ENCODE results near the gene HDAC9. TPM values are rescaled to one million over a fixed set of nuclear protein-coding genes. Genes with fewer than 3 reads are reported as not detected.

Gene HDAC9
- total and polyA plus RNA-seq, 12 donors, result 2.6 to 23.1 (median 7.5) TPM

DNA sequence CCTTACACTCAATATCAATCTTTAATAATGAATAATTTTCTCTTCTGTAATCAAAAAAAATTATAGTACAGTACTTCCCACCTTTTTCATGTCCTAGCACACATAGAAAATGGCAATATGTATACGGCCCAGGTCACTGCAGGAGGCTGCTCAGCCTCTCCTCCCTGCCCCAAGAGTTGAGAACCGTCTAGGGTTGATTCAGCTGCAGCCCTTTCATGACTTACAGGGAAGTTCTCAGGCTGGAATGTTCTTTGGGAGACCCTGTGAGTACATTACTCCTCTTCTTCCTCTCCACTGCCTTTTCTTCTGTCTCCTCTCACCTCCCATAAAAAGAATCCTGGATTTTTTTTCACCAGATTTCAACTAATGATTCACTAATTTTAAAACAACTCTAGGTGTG lies 180.0 kb downstream of the HDAC9 start:
- H3K9me3 ChIP-seq (replicated peaks in 1 of 3), result no peaks in the 10 kb centered on the region
- no peak overlapping the region for H3K27ac ChIP-seq
- WGBS, 4 donors, result 73 to 87% (median 74%) methylated on average over 2 of the region's 2 CpGs
- TF ChIP-seq, protein P1, sequence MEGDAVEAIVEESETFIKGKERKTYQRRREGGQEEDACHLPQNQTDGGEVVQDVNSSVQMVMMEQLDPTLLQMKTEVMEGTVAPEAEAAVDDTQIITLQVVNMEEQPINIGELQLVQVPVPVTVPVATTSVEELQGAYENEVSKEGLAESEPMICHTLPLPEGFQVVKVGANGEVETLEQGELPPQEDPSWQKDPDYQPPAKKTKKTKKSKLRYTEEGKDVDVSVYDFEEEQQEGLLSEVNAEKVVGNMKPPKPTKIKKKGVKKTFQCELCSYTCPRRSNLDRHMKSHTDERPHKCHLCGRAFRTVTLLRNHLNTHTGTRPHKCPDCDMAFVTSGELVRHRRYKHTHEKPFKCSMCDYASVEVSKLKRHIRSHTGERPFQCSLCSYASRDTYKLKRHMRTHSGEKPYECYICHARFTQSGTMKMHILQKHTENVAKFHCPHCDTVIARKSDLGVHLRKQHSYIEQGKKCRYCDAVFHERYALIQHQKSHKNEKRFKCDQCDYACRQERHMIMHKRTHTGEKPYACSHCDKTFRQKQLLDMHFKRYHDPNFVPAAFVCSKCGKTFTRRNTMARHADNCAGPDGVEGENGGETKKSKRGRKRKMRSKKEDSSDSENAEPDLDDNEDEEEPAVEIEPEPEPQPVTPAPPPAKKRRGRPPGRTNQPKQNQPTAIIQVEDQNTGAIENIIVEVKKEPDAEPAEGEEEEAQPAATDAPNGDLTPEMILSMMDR (IDR thresholded peaks at IDR 0.05), result no peak
- no peak for TF ChIP-seq POLR2A (IDR thresholded peaks at IDR 0.05)
- no peaks in the 10 kb centered on the region for H3K4me1 ChIP-seq (replicated peaks in 1 of 2)
- H3K27me3 ChIP-seq, result no peaks in the 10 kb centered on the region
- H3K4me3 ChIP-seq, result no peak overlapping the region
- no peak for DNase-seq
- H3K36me3 ChIP-seq (replicated peaks in 1 of 2), result no peaks in the 10 kb centered on the region
- intact Hi-C loops (cut with DNase I), result no loop called here

DNA sequence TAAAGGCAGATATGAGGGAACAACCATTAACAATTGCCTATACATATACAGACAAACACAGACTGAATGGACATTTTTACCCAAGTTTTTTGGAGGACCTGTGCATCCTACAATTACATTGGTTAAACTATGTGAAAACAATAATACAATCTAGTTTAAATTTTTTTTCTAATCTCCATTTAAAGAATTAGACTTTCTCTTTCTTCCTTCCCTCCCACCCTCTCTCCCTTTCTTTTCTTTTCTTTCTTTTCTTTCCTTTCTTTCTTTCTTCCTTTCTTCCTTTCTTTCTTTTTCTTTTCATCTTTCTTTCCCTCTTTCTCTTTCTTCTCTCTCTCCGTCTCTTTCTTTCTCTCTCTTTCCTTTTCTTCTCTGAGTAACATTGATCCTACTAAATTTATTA lies 183.7 kb downstream of the HDAC9 start:
- DNase-seq, result no peak
- no peaks in the 10 kb centered on the region for H3K9me3 ChIP-seq (replicated peaks in 1 of 3)
- no peak overlapping the region for H3K27ac ChIP-seq
- WGBS, 4 donors, result 82 to 95% (median 89%) methylated on average over 1 of the region's 1 CpG
- no peaks in the 10 kb centered on the region for H3K4me1 ChIP-seq (replicated peaks in 1 of 2)
- intact Hi-C loops (cut with DNase I), result no loop called here
- no peaks in the 10 kb centered on the region for H3K27me3 ChIP-seq
- H3K36me3 ChIP-seq (replicated peaks in 1 of 2), result no peaks in the 10 kb centered on the region
- no peak overlapping the region for H3K4me3 ChIP-seq
- TF ChIP-seq, protein P1 (IDR thresholded peaks at IDR 0.05), result no peak
- no peak for TF ChIP-seq POLR2A (IDR thresholded peaks at IDR 0.05)

DNA sequence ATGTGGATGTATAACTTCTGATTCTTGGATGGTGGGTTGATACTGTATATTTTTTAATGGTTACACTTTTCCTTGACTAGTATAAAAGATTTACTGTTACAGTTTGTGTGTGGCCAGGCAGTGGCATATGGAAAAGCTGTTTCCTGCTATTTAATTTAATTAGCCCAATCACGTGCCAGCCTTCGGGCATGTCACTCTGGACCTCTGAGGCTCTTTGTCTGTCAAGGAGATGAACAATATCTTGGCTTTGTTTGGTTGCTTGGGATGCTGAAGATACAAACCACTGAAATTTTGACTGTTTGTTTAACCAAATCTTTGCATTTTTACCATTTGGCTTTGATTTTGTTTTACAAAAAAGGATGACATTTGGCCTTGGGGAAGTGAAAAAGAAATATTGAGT lies 185.0 kb downstream of the HDAC9 start:
- Histone ChIP-seq H3K9me3 (replicated peaks in 1 of 3) (no peaks in the 10 kb centered on the region), H3K27me3 (no peaks in the 10 kb centered on the region), H3K36me3 (replicated peaks in 1 of 2) (no peaks in the 10 kb centered on the region), H3K4me3 (no peak overlapping the region), H3K4me1 (replicated peaks in 1 of 2) (no peaks in the 10 kb centered on the region), H3K27ac (no peak overlapping the region)
- intact Hi-C loops (cut with DNase I), result no loop called here
- TF ChIP-seq POLR2A (IDR thresholded peaks at IDR 0.05), result no peak
- TF ChIP-seq, protein P1 (IDR thresholded peaks at IDR 0.05), result no peak
- DNase-seq, result no peak
- WGBS, 4 donors, result 75 to 89% (median 82%) methylated on average over 2 of the region's 2 CpGs

DNA sequence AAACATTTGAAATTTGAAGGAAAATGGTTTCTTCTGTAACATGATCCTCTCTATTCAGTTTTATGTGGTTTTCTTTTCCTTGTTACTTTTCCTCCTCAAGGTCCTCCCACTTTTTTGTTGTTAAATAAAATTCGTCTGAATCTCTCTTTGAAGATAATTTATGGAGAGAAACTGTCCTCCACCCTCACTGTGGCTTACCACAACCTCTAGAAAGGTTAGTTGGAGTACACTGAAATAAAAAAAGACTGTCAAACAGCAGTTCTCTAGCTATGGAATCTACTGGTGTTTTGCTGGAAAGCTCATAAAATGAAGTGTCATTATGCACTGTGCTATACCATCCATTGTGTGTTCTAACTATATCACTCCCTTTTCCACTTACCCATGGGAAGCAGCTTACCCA lies 189.4 kb downstream of the HDAC9 start:
- intact Hi-C loops (cut with DNase I), result no loop called here
- DNase-seq, result no peak
- Histone ChIP-seq H3K27ac (no peak overlapping the region), H3K4me3 (no peak overlapping the region), H3K4me1 (replicated peaks in 1 of 2) (no peaks in the 10 kb centered on the region), H3K27me3 (no peaks in the 10 kb centered on the region), H3K9me3 (replicated peaks in 1 of 3) (no peaks in the 10 kb centered on the region), H3K36me3 (replicated peaks in 1 of 2) (no peaks in the 10 kb centered on the region)
- no peak for TF ChIP-seq POLR2A (IDR thresholded peaks at IDR 0.05)
- TF ChIP-seq, protein P1 (IDR thresholded peaks at IDR 0.05), result no peak
- 19 to 57% (median 31%) methylated on average over 1 of the region's 1 CpG for WGBS, 4 donors

Measured in adrenal gland (tissue), 12 donors.